IPS-20b (cell line): ENCODE data around the gene ABL1.
"Not testable (repeated sequence)": the region's sequence is repeated elsewhere in the genome, so short reads cannot be mapped to it uniquely, and the experiment has no call there.

ENCODE experiments used
- H3K27ac ChIP-seq: one replicate; pipeline ENCODE4 v1.5.1; 2013; ENCODE audit warnings: low read length
- H3K27me3 ChIP-seq: 2 replicates; pipeline ENCODE4 v1.6.1; 2013; ENCODE audit warnings: mild to moderate bottlenecking, low read length, inconsistent platforms; ENCODE audit not compliant: insufficient read depth
- H3K36me3 ChIP-seq: 2 replicates; pipeline ENCODE4 v1.6.1; 2013; ENCODE audit warnings: low read depth, mild to moderate bottlenecking, inconsistent platforms, low read length, moderate library complexity; ENCODE audit not compliant: insufficient read depth
- H3K4me1 ChIP-seq: 2 replicates; pipeline ENCODE4 v1.6.1; 2013; ENCODE audit warnings: mild to moderate bottlenecking, control low read depth, inconsistent platforms, low read length, moderate library complexity; ENCODE audit not compliant: insufficient read depth
- H3K4me3 ChIP-seq: 2 replicates; pipeline ENCODE4 v1.5.1; 2013; ENCODE audit warnings: mild to moderate bottlenecking, low read length, inconsistent platforms
- H3K9ac ChIP-seq: 2 replicates; pipeline ENCODE4 v1.6.1; 2013; ENCODE audit warnings: low read depth, mild to moderate bottlenecking, inconsistent platforms, low read length, moderate library complexity
- H3K9me3 ChIP-seq: 2 replicates; pipeline ENCODE4 v1.6.1; 2013; ENCODE audit warnings: mild to moderate bottlenecking, low read depth, low read length, inconsistent platforms; ENCODE audit not compliant: insufficient read depth

The ABL1 gene

DNA sequence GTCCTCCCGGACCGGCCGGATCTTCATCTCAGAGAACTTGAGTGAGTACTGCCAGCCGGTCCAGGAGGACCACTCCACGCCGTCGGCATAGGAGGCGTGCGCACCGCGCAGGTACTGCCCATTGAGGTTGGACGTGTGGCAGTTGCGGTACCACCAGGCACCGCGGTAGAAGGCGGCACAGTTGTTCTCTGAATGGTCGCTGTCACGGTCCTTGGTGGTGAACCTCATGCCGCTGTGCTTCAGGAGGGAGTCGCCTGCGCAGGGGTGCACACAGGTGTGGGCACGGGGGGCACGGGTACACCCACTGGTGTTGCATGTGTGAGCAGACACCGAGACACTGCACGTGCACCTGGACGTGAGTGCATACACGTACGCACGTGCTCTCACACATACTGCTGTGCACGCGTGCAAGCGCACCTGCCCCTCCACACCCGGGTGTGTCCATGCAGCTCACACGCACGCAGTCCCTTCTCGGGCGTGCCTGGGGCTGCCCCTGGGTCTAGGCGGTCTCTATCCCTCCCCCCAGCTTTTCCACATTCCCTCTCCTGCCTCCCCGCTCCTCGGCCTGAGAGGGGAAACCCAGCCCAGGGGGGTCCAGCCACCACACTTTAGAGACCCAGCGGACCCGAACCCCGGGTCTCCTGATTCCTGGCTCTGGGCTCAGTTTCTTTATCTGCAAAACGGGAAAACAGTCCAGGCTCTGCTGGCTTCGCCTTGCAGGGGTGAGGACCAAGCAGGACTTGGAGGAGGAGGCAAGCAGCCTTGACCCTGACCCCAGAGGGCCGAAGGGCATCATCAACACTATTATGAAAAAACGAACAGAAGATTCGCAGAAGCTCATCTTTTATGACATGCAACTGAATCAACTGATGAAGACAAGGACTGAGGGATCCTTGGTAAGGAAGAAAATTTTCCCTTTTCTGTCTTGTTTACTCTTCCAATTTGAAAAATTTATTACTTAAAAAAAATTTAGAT, 69.3 kb downstream of the ABL1 start:
- Histone ChIP-seq H3K27ac (no peak overlapping the region), H3K9me3 (no peaks in the 10 kb centered on the region), H3K4me1 (no peaks in the 10 kb centered on the region), H3K36me3 (no peaks in the 10 kb centered on the region), H3K9ac (no peak overlapping the region), H3K27me3 (no peaks in the 10 kb centered on the region), H3K4me3 (no peak overlapping the region)

- no peak overlapping the region for H3K9ac ChIP-seq
- no peaks in the 10 kb centered on the region for H3K27me3 ChIP-seq
- H3K27ac ChIP-seq = no peak overlapping the region
- no peaks in the 10 kb centered on the region for H3K4me1 ChIP-seq
- no peak overlapping the region for H3K4me3 ChIP-seq
- no peaks in the 10 kb centered on the region for H3K36me3 ChIP-seq
- no peaks in the 10 kb centered on the region for H3K9me3 ChIP-seq
These were observed 70.3 kb downstream of the ABL1 start for GRCh38 chr9:130905125-130905901.

DNA sequence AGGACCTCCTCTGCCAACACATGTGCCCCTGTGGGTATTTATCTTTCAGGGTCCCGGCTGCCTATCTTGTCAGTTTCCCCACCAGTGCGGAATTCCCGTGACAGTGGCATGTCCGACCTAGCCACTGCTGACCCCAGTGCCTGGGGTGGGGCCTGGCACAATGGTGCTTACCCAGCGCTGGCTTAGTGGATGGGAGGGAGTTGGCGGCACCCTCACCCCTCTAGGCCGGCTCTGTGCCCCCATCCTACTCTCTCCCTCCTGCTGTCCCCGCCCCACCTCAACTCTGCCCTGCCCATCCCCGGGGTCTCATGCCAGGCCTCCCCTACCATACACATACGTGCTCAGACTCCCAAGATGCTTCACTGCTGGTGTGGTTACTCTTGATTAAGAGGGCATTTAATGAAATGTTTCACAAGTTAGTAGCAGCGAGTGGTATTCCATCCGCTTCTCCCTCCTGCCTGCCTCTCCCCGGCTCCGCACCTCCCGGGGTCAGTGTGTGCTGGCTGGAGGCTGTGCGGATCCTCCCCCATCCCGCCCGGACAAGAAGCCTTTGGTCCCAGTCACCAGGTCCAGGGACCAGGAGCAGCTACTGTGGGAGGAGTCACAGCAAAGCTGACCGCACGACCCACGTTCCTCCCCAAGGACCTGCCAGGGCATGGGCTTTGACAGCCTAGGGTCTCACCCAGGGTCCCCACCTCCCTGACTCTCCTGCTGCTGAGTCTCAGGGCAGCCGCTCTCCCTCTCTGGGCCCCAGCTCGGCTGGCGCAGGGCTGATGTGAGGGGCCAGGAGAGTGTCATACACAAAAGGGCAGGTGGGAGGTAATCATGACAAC, 71.1 kb downstream of the ABL1 start:
- Histone ChIP-seq H3K36me3 (no peaks in the 10 kb centered on the region), H3K27ac (no peak overlapping the region), H3K4me1 (no peaks in the 10 kb centered on the region), H3K9me3 (no peaks in the 10 kb centered on the region), H3K9ac (no peak overlapping the region), H3K4me3 (no peak overlapping the region), H3K27me3 (no peaks in the 10 kb centered on the region)

DNA sequence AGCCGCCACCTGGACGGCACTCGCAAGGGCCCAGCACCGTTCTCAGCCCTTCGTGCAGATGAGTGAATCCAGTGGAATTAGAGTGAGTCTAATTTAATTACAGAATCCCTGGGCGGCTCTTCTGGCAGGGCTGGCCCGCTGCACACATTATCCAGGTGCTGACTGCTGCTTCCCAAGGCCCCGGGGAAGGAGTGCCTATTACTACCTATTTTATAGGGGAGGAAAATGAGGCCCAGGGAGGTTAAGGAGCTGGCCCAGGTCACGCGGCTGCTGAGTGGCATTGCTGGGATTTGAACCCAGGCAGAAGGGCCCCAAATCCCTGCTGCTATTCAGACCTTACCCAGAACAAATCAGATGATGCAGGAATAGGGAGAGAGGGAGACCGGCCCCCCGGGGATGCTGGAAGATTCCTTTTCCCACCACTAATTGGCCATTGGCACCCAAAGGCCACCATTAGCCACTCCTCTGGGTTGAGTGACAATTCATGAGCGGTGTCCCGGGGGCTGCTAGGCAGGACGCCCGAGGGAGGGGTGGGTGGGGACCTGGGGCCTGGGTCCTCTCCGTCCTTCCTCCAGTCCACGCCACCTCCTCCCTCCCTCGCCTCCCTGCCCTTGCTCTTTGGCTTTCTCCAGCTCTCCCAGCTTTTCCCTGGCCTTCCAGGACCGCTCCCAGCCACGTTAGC, 71.8 kb downstream of the ABL1 start:
- Histone ChIP-seq H3K4me1 (no peaks in the 10 kb centered on the region), H3K9me3 (no peaks in the 10 kb centered on the region), H3K4me3 (no peak overlapping the region), H3K27ac (no peak overlapping the region), H3K27me3 (no peaks in the 10 kb centered on the region), H3K36me3 (no peaks in the 10 kb centered on the region), H3K9ac (no peak overlapping the region)

DNA sequence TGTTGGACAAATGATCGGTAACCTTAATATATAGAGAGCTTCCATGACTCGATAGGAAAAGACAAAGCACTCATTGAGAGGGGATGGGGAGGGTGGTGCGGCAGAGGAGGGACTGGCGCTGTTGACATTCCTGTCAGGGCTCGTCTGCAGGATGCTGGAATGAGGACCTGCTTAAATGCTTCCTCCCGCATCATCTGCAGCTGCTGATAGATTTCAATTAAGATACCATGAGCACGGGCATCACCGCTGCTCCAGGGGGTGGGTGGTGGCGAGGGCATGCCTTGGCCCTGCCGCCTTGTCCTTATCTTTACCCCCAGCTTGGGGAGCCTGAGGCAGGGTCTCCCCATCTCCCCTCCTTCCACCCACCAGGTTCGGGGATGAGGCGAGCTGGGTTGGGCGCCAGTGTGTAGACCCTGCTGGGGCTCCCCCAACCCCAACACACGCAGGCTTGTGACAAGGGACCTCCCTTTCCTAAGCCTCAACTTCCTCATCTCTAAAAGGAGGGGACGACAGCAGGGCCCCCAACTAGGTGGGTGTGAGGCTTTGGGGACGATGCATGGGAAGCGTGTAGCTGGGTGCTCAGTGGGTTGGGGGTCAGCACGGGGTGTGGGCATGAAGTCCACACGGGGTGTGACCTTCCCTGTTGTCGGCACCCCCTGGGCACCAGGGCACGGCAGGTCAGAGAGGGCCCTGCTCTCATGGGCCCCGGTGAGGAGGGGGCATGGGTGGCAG, 73.3 kb downstream of the ABL1 start:
- Histone ChIP-seq H3K4me3 (no peak overlapping the region), H3K27me3 (no peaks in the 10 kb centered on the region), H3K27ac (no peak overlapping the region), H3K9ac (no peak overlapping the region), H3K36me3 (no peaks in the 10 kb centered on the region), H3K4me1 (no peaks in the 10 kb centered on the region; the same call in 1 of the 2 replicates), H3K9me3 (no peaks in the 10 kb centered on the region)

GRCh38 chr9:130908878-130909355, 73.9 kb downstream of the ABL1 start:
- Histone ChIP-seq H3K4me1 (peaks cover 3% of the 10 kb centered on the region; the same call in 1 of the 2 replicates), H3K27ac (no peak overlapping the region), H3K9me3 (no peaks in the 10 kb centered on the region), H3K36me3 (no peaks in the 10 kb centered on the region), H3K27me3 (no peaks in the 10 kb centered on the region), H3K9ac (no peak overlapping the region), H3K4me3 (no peak overlapping the region)

DNA sequence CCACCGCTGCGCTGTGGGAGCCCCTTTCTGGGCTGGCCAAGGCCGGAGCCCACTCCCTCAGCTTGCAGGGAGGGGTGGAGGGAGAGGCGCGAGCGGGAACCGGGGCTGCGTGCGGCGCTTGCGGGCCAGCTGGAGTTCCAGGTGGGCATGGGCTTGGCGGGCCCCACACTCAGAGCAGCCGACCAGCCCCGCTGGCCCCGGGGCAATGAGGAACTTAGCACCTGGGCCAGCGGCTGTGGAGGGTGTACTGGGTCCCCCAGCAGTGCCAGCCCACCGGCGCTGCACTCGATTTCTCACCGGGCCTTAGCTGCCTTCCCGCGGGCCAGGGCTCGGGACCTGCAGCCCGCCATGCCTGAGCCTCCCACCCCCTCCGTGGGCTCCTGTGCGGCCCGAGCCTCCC, 75.0 kb downstream of the ABL1 start:
- not testable (repeated sequence) for H3K4me1 ChIP-seq, H3K27ac ChIP-seq, H3K27me3 ChIP-seq

GRCh38 chr9:130910670-130911069, 75.6 kb downstream of the ABL1 start:
- H3K27me3 ChIP-seq, H3K9ac ChIP-seq, H3K27ac ChIP-seq, H3K4me3 ChIP-seq, H3K4me1 ChIP-seq, H3K9me3 ChIP-seq, H3K36me3 ChIP-seq: not testable (repeated sequence)

More for the DNA sequence above, 75.0 kb downstream of the ABL1 start:
- not testable (repeated sequence) for H3K9me3 ChIP-seq, H3K36me3 ChIP-seq, H3K9ac ChIP-seq, H3K4me3 ChIP-seq

DNA sequence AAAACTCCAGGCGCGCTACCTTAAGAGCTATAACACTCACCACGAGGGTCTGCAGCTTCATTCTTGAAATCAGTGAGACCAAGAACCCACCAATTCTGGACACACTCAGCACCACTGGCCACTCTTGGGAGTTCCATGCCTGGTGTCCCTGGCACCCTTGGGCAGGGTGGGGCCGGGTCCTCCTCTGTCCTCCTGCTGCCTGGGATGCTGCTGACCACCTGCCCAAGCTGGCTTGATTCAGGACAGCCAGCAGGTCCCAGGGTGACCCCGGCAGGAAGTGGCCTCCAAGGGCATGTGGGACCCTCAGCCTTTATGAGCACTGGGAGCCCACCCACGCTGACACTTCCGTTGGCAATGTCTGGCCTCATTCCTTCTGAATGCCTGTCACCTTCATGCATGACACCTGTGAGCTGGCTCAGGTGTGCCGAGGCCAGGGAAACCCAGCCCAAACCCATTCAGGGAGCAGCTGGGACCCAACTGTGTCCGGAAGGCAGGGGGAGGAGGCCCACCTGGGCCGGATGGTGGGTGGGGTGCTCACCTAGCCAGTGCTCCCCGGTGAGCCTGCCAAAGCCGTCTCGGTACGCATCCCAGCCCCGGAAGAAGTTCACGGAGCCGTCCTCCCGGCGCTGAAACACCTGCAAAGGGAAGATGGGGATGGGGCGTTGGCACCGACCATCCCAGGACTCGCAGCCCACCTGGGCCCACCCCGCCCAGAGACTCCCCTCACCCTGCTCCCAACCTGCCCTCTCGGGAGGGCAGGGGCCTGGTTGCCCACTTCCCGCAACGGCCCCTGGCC, 76.4 kb downstream of the ABL1 start:
- H3K4me3 ChIP-seq = no peak overlapping the region
- no peaks in the 10 kb centered on the region for H3K27me3 ChIP-seq
- no peaks in the 10 kb centered on the region for H3K9me3 ChIP-seq
- H3K4me1 ChIP-seq = peaks cover 3% of the 10 kb centered on the region; the same call in 1 of the 2 replicates
- H3K9ac ChIP-seq = no peak overlapping the region
- no peaks in the 10 kb centered on the region for H3K36me3 ChIP-seq
- no peak overlapping the region for H3K27ac ChIP-seq
